ENCODE data around the gene ABCA2.

DNA sequence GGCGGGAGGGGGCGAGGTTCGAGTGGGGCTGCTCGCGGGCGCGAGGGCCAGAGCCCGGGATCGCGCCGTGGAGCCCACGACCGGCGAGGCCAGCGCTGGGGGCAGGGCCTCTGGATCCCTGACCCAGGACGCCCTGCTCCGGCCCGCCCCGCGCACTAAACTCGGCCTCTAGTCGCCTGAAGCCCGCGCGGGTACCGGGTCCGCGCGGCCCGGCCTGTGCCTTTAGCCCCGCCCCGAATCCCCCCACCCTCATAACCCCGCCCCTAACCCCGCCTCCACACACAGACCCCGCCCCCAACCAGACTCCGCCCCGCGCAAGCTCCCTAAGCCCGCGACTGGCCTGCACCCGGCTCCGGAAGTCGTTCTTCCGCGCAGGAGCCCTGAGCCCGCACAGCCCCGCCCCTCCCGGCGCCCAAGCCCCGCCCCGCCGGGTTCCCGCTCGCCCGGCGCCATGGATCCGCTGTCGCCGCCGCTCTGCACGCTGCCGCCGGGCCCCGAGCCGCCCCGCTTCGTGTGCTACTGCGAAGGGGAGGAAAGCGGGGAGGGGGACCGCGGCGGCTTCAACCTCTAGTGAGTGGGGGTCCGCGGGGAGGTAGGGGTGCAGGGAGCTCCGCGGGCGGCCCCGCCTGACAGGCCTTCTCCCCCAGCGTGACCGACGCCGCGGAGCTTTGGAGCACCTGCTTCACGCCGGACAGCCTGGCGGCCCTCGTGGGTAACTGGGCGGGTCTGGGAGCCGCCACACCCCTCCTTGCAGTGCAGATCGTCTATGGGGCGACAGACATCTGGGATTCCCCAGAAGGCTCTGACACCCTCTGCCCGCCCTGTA, 35.8 kb downstream of the ABCA2 start, which contains the start of gene PAXX:
- TF ChIP-seq FOXM1 (IDR thresholded peaks at IDR 0.05; ENCODE audit: borderline replicate concordance), result no peak
- TF ChIP-seq TARDBP (IDR thresholded peaks at IDR 0.05), result no peak
- TF ChIP-seq BHLHE40 (IDR thresholded peaks at IDR 0.05; ENCODE audit: borderline replicate concordance), result no peak
- no peak for TF ChIP-seq SUZ12 (IDR thresholded peaks at IDR 0.05)
- TF ChIP-seq SP1 (IDR thresholded peaks at IDR 0.05), result no peak
- no peak for TF ChIP-seq FOXA1 (IDR thresholded peaks at IDR 0.05)
- peak; percentile 92 for TF ChIP-seq L3MBTL2 (conservative IDR thresholded peaks at IDR 0.05)
